Neural cell (in vitro differentiated cells): ENCODE results near the gene LINC01488. TPM values are rescaled to one million over a fixed set of nuclear protein-coding genes. Genes with fewer than 3 reads are reported as not detected.

Experiments
- H2AFZ ChIP-seq: fragments of 200-600, 300-800 bp; sonication (generic), shearing (Covaris generic); 2 replicates; pipeline ENCODE4 v1.6.0; 2014; ENCODE audit warnings: low read depth, mild to moderate bottlenecking, antibody characterized with exemption, low read length, moderate library complexity
- H3F3A ChIP-seq: fragments of 200-600 bp; shearing (Covaris generic); 2 replicates; pipeline ENCODE4 v1.6.1; 2016; ENCODE audit warnings: mild to moderate bottlenecking, moderate library complexity, mixed read lengths, antibody characterized with exemption, low read length; ENCODE audit not compliant: insufficient read depth, poor library complexity, severe bottlenecking
- H3K27ac ChIP-seq: fragments of 200-600, 300-800 bp; sonication (generic), shearing (Covaris generic); 2 replicates; pipeline ENCODE4 v1.5.1; 2014; ENCODE audit warnings: mild to moderate bottlenecking, low read length, moderate library complexity
- H3K27me3 ChIP-seq: fragments of 300-800, 200-600 bp; sonication (generic), shearing (Covaris generic); 2 replicates; pipeline ENCODE4 v1.6.0; 2014; ENCODE audit warnings: mild to moderate bottlenecking, low read depth, low read length, moderate library complexity; ENCODE audit not compliant: insufficient read depth
- H3K36me3 ChIP-seq: fragments of 300-800, 200-600 bp; sonication (generic), shearing (Covaris generic); 2 replicates; pipeline ENCODE4 v1.5.1; 2014; ENCODE audit warnings: mild to moderate bottlenecking, antibody characterized with exemption, low read length, moderate library complexity; ENCODE audit not compliant: insufficient read depth
- H3K4me2 ChIP-seq: fragments of 300-800, 200-600 bp; sonication (generic), shearing (Covaris generic); 2 replicates; pipeline ENCODE4 v1.6.0; 2014; ENCODE audit warnings: mild to moderate bottlenecking, low read length
- H3K4me3 ChIP-seq: fragments of 300-800, 200-600 bp; sonication (generic), shearing (Covaris generic); 2 replicates; pipeline ENCODE4 v1.5.1; 2014; ENCODE audit warnings: mild to moderate bottlenecking, low read length, moderate library complexity
- H3K79me2 ChIP-seq: fragments of 200-600 bp; shearing (Covaris generic); replicated peaks from 2 replicates; pipeline ENCODE4 v1.6.0; 2014; ENCODE audit warnings: mild to moderate bottlenecking, low read length, moderate library complexity; ENCODE audit not compliant: insufficient read depth
- H3K9ac ChIP-seq: fragments of 300-800, 200-600 bp; sonication (generic), shearing (Covaris generic); 2 replicates; pipeline ENCODE4 v1.6.1; 2016; ENCODE audit warnings: mild to moderate bottlenecking, low read length, mixed read lengths
- H3K9me2 ChIP-seq: fragments of 200-600 bp; shearing (Covaris generic); 2 replicates; pipeline ENCODE4 v1.6.1; 2016; ENCODE audit warnings: mild to moderate bottlenecking, low read length, mixed read lengths; ENCODE audit not compliant: insufficient read depth
- H3K9me3 ChIP-seq: fragments of 200-600, 300-800 bp; sonication (generic), shearing (Covaris generic); 2 replicates; pipeline ENCODE4 v1.6.1; 2016; ENCODE audit warnings: mild to moderate bottlenecking, mixed run types, low read length, moderate library complexity, mixed read lengths
- H4K20me1 ChIP-seq: fragments of 200-600 bp; shearing (Covaris generic); 2 replicates; pipeline ENCODE4 v1.6.1; 2016; ENCODE audit warnings: mild to moderate bottlenecking, mixed run types; ENCODE audit not compliant: insufficient read depth
- CTCF ChIP-seq: fragments of 450-650 bp; IDR thresholded peaks from 2 replicates; pipeline ENCODE4 v1.5.1; 2014; ENCODE audit warnings: antibody characterized with exemption, mild to moderate bottlenecking, moderate library complexity; ENCODE audit not compliant: poor library complexity, severe bottlenecking
- EP300 ChIP-seq: fragments of 450-650 bp; conservative IDR thresholded peaks from 2 replicates; pipeline ENCODE4 v1.6.1; 2014; ENCODE audit warnings: antibody characterized with exemption, mild to moderate bottlenecking, moderate library complexity; ENCODE audit not compliant: poor library complexity, severe bottlenecking
- EZH2 ChIP-seq: fragments of 200-600, 300-800 bp; shearing (Covaris generic), sonication (generic); IDR thresholded peaks from 2 replicates; pipeline ENCODE4 v1.6.1; 2014; ENCODE audit warnings: antibody characterized with exemption, low read length, borderline replicate concordance, mild to moderate bottlenecking; ENCODE audit not compliant: insufficient read depth, poor library complexity, severe bottlenecking
- MXI1 ChIP-seq: fragments of 450-650 bp; conservative IDR thresholded peaks from 2 replicates; pipeline ENCODE4 v1.6.1; 2014; ENCODE audit warnings: antibody characterized with exemption, mild to moderate bottlenecking; ENCODE audit not compliant: poor library complexity, severe bottlenecking
- RAD21 ChIP-seq: fragments of 450-650 bp; conservative IDR thresholded peaks from 2 replicates; pipeline ENCODE4 v1.6.1; 2014; ENCODE audit warnings: antibody characterized with exemption, mild to moderate bottlenecking, moderate library complexity
- SMC3 ChIP-seq: fragments of 450-650 bp; conservative IDR thresholded peaks from 2 replicates; pipeline ENCODE4 v1.6.1; 2014; ENCODE audit warnings: antibody characterized with exemption, mild to moderate bottlenecking, moderate library complexity; ENCODE audit not compliant: poor library complexity
- TAF1 ChIP-seq: IDR thresholded peaks from 2 replicates; pipeline ENCODE4 v1.6.1; 2012; ENCODE audit warnings: low read depth
- polyA plus RNA-seq: library from polyadenylated mRNA; depleted of rRNA; stranded (reverse); fragments of >200 nt; gene quantifications from 2 replicates; pipeline ENCODE4 v1.2.3, GENCODE V29; 2014

The LINC01488 gene
- polyA plus RNA-seq, 1 donor from 2014 or later: not detected

GRCh38 chr11:69488543-69488940 lies 7.1 kb downstream of the LINC01488 start:
- no peak for TF ChIP-seq EZH2
- no peak overlapping the region for H3K27ac ChIP-seq
- no peak overlapping the region for H2AFZ ChIP-seq
- H3K79me2 ChIP-seq: no peaks in the 10 kb centered on the region
- no peak overlapping the region for H3K4me3 ChIP-seq
- H3K9me2 ChIP-seq: no peaks in the 10 kb centered on the region
- no peaks in the 10 kb centered on the region for H3F3A ChIP-seq
- H3K36me3 ChIP-seq: no peaks in the 10 kb centered on the region
- H3K9me3 ChIP-seq: no peaks in the 10 kb centered on the region
- no peaks in the 10 kb centered on the region for H3K27me3 ChIP-seq
- no peak overlapping the region for H3K4me2 ChIP-seq
- H4K20me1 ChIP-seq: no peaks in the 10 kb centered on the region
- H3K9ac ChIP-seq: no peak overlapping the region

- no peaks in the 10 kb centered on the region for H3K27me3 ChIP-seq
- no peak overlapping the region for H3K4me2 ChIP-seq
- no peak overlapping the region for H3K9ac ChIP-seq
- no peak overlapping the region for H3K4me3 ChIP-seq
- no peak overlapping the region for H2AFZ ChIP-seq
- no peak overlapping the region for H3K27ac ChIP-seq
- H4K20me1 ChIP-seq: no peaks in the 10 kb centered on the region
- no peaks in the 10 kb centered on the region for H3K9me2 ChIP-seq
- TF ChIP-seq EP300 (no peak), CTCF (no peak), TAF1 (no peak), MXI1 (no peak), EZH2 (no peak), RAD21 (no peak)
- no peaks in the 10 kb centered on the region for H3K36me3 ChIP-seq
- H3F3A ChIP-seq: no peaks in the 10 kb centered on the region
- H3K9me3 ChIP-seq: no peaks in the 10 kb centered on the region
- no peaks in the 10 kb centered on the region for H3K79me2 ChIP-seq
These were observed 7.7 kb downstream of the LINC01488 start for GRCh38 chr11:69489031-69489745.

GRCh38 chr11:69489746-69490365 lies 8.4 kb downstream of the LINC01488 start:
- H3K9me2 ChIP-seq: no peaks in the 10 kb centered on the region
- H4K20me1 ChIP-seq: no peaks in the 10 kb centered on the region
- TF ChIP-seq MXI1: no peak
- no peak for TF ChIP-seq TAF1
- no peak for TF ChIP-seq SMC3
- H3K79me2 ChIP-seq: no peaks in the 10 kb centered on the region
- H3K9me3 ChIP-seq: no peaks in the 10 kb centered on the region
- H3K36me3 ChIP-seq: no peaks in the 10 kb centered on the region
- no peak overlapping the region for H3K4me2 ChIP-seq
- H3K27me3 ChIP-seq: no peaks in the 10 kb centered on the region
- no peak overlapping the region for H3K27ac ChIP-seq
- H3K9ac ChIP-seq: no peak overlapping the region
- H2AFZ ChIP-seq: no peak overlapping the region
- no peaks in the 10 kb centered on the region for H3F3A ChIP-seq
- no peak overlapping the region for H3K4me3 ChIP-seq
